IMR-90 (cell line): ENCODE measurements around the gene CTIF. TPM values are rescaled to one million over a fixed set of nuclear protein-coding genes. Genes with fewer than 3 reads are reported as not detected.

Experiments
- ATAC-seq: fragments of 200-7000 bp; cut with Tn5 transposase; 2 replicates; pipeline ENCODE4 v1.9.1; 2020; ENCODE audit warnings: low read depth, mild to moderate bottlenecking, moderate library complexity
- BruUV-seq: library from RNA; stranded (reverse); fragments of 400-500 nt; replicated peaks from 2 replicates; lab custom pipeline; 2021; lab: Mats Ljungman, UMichigan
- CTCF ChIA-PET: fragments of 300-600 bp; formaldehyde crosslinking; extraction: SDS; loops from one replicate; lab custom pipeline; 2021; ENCODE audit warnings: antibody characterized with exemption; lab: Yijun Ruan, JAX
- POLR2A ChIA-PET: fragments of 300-600 bp; sonication (Branson Sonifier 250); formaldehyde crosslinking; loops from one replicate; lab custom pipeline; 2022; ENCODE audit warnings: antibody characterized with exemption; ENCODE audit not compliant: unreplicated experiment; lab: Charles Lee
- DNase-seq: peaks from one replicate; pipeline ENCODE4 v3.0.0; 2013
- H2AFZ ChIP-seq: replicated peaks from 2 replicates; pipeline ENCODE3; 2013; ENCODE audit warnings: low read length, mild to moderate bottlenecking; ENCODE audit not compliant: poor library complexity
- H2AK5ac ChIP-seq: 2 replicates; pipeline ENCODE4 v1.6.1; 2013; ENCODE audit warnings: low read depth, low read length, inconsistent platforms
- H2AK9ac ChIP-seq: replicated peaks from 2 replicates; pipeline ENCODE3; 2013; ENCODE audit warnings: mild to moderate bottlenecking, low read depth, low read length, moderate library complexity; ENCODE audit not compliant: poor library complexity
- H2BK120ac ChIP-seq: 2 replicates; pipeline ENCODE4 v1.6.1; 2013; ENCODE audit warnings: low read depth, low read length, inconsistent platforms
- H2BK15ac ChIP-seq: 3 replicates; pipeline ENCODE4 v1.6.1; 2013; ENCODE audit warnings: low read depth, low read length, inconsistent platforms
- H2BK20ac ChIP-seq: 2 replicates; pipeline ENCODE4 v1.6.1; 2013; ENCODE audit warnings: low read depth, mild to moderate bottlenecking, inconsistent platforms, low read length, moderate library complexity
- H2BK5ac ChIP-seq: 2 replicates; pipeline ENCODE4 v1.6.1; 2013; ENCODE audit warnings: mild to moderate bottlenecking, low read depth, low read length, inconsistent platforms; ENCODE audit not compliant: poor library complexity, severe bottlenecking
- H3K14ac ChIP-seq: replicated peaks from 2 replicates; pipeline ENCODE4 v1.6.1; 2013; ENCODE audit warnings: low read depth, low read length, inconsistent platforms
- H3K18ac ChIP-seq: 2 replicates; pipeline ENCODE4 v1.6.1; 2013; ENCODE audit warnings: low read depth, low read length, control low read depth
- H3K23ac ChIP-seq: 2 replicates; pipeline ENCODE4 v1.6.1; 2013; ENCODE audit warnings: low read depth, low read length, inconsistent platforms
- H3K27ac ChIP-seq: 2 replicates; pipeline ENCODE4 v1.5.1; 2013; ENCODE audit warnings: mild to moderate bottlenecking, control low read depth, low read length; ENCODE audit not compliant: insufficient read depth
- H3K27me3 ChIP-seq: 2 replicates; pipeline ENCODE4 v1.6.1; 2013; ENCODE audit warnings: low read length; ENCODE audit not compliant: control insufficient read depth, insufficient read depth
- H3K36me3 ChIP-seq: 2 replicates; pipeline ENCODE4 v1.6.1; 2013; ENCODE audit warnings: low read length, mixed read lengths; ENCODE audit not compliant: control insufficient read depth, insufficient read depth
- H3K4ac ChIP-seq: 2 replicates; pipeline ENCODE4 v1.6.1; 2013; ENCODE audit warnings: low read depth, low read length, inconsistent platforms
- H3K4me1 ChIP-seq: 2 replicates; pipeline ENCODE4 v1.6.1; 2013; ENCODE audit warnings: low read length, mixed read lengths; ENCODE audit not compliant: control insufficient read depth, insufficient read depth
- H3K4me2 ChIP-seq: 2 replicates; pipeline ENCODE4 v1.6.1; 2013; ENCODE audit warnings: low read depth, mild to moderate bottlenecking, control low read depth, low read length, moderate library complexity
- H3K4me3 ChIP-seq: 2 replicates; pipeline ENCODE4 v1.5.1; 2013; ENCODE audit warnings: low read depth, mild to moderate bottlenecking, control low read depth, low read length, moderate library complexity; ENCODE audit not compliant: insufficient read depth
- H3K56ac ChIP-seq: 2 replicates; pipeline ENCODE4 v1.6.1; 2013; ENCODE audit warnings: low read length, inconsistent platforms; ENCODE audit not compliant: insufficient read depth; ENCODE audit errors: extremely low read depth
- H3K79me1 ChIP-seq, 2 experiments: 2 replicates each; pipeline ENCODE4 v1.6.1; 2013; ENCODE audit warnings: low read length in 2 of 2, inconsistent platforms in 1 of 2, low read depth in 1 of 2
- H3K9ac ChIP-seq: 2 replicates; pipeline ENCODE4 v1.6.1; 2013; ENCODE audit warnings: low read depth, low read length, control low read depth
- H3K9me1 ChIP-seq: 2 replicates; pipeline ENCODE4 v1.6.1; 2013; ENCODE audit warnings: low read length, inconsistent platforms; ENCODE audit not compliant: insufficient read depth
- H3K9me3 ChIP-seq: 2 replicates; pipeline ENCODE4 v1.6.1; 2013; ENCODE audit warnings: low read length; ENCODE audit not compliant: control insufficient read depth, insufficient read depth
- H4K20me1 ChIP-seq: 2 replicates; pipeline ENCODE4 v1.6.1; 2013; ENCODE audit warnings: low read length, inconsistent platforms; ENCODE audit not compliant: insufficient read depth
- H4K5ac ChIP-seq: 2 replicates; pipeline ENCODE4 v1.6.1; 2013; ENCODE audit warnings: mild to moderate bottlenecking, low read depth, low read length, control low read depth
- H4K8ac ChIP-seq, 2 experiments: 2 replicates each; pipeline ENCODE4 v1.6.1; 2013; ENCODE audit warnings: low read depth in 2 of 2, low read length in 2 of 2, control low read depth in 1 of 2, inconsistent platforms in 1 of 2
- H4K91ac ChIP-seq: 2 replicates; pipeline ENCODE4 v1.6.1; 2013; ENCODE audit warnings: low read depth, low read length, inconsistent platforms; ENCODE audit not compliant: insufficient read depth
- CEBPB ChIP-seq: IDR thresholded peaks from 2 replicates; pipeline ENCODE4 v1.6.1; 2012; ENCODE audit warnings: low read depth, low read length, improper control_type of control experiment
- CHD1 ChIP-seq: IDR thresholded peaks from 2 replicates; pipeline ENCODE4 v1.6.1; 2012; ENCODE audit warnings: low read depth, low read length, improper control_type of control experiment
- MXI1 ChIP-seq: IDR thresholded peaks from 2 replicates; pipeline ENCODE4 v1.6.1; 2012; ENCODE audit warnings: low read depth, mild to moderate bottlenecking, low read length, moderate library complexity, borderline replicate concordance
- NFE2L2 ChIP-seq: fragments of 150-350 bp; IDR thresholded peaks from 2 replicates; pipeline ENCODE4 v1.6.1; 2016; ENCODE audit warnings: low read depth, mild to moderate bottlenecking, low read length
- RAD21 ChIP-seq: IDR thresholded peaks from 2 replicates; pipeline ENCODE4 v1.6.1; 2012; ENCODE audit warnings: low read length, improper control_type of control experiment
- RFX5 ChIP-seq: IDR thresholded peaks from 2 replicates; pipeline ENCODE4 v1.8.0; 2012; ENCODE audit warnings: low read depth, mild to moderate bottlenecking, low read length, moderate library complexity
- SMC3 ChIP-seq: fragments of 150-350 bp; IDR thresholded peaks from 2 replicates; pipeline ENCODE4 v1.6.1; 2016; ENCODE audit warnings: low read depth, mild to moderate bottlenecking, antibody characterized with exemption, low read length, moderate library complexity
- USF2 ChIP-seq: fragments of 150-350 bp; IDR thresholded peaks from 2 replicates; pipeline ENCODE4 v1.6.1; 2017; ENCODE audit warnings: mild to moderate bottlenecking, antibody characterized with exemption, low read length, low read depth
- WGBS, 2 experiments: methylation state at CpG; one replicate each; pipeline versions ENCODE4 v1.1.5 to v1.1.7; 2013; ENCODE audit warnings: missing lambda C conversion rate in 2 of 2; ENCODE audit not compliant: insufficient read length in 1 of 2; ENCODE audit errors: extremely low coverage in 2 of 2; 5-methylcytosine and 5-hydroxymethylcytosine counted together
- dilution Hi-C: fragments of 300-500 bp; cut with HindIII; formaldehyde crosslinking; loops from one replicate; pipeline ENCODE4 v1.14.3; 2018; ENCODE audit warnings: low sequenced_read_pairs; ENCODE audit not compliant: unreplicated experiment
- in situ Hi-C: fragments of 300-500 bp; cut with MboI; formaldehyde crosslinking; loops from 3 replicates; pipeline ENCODE4 v1.14.3; 2019; ENCODE audit warnings: low sequenced_read_pairs, inconsistent platforms, mixed read lengths
- intact Hi-C: fragments of 100-400 bp; cut with micrococcal nuclease; formaldehyde crosslinking; loops from 2 replicates; pipeline ENCODE4 v1.10.0; 2022
- polyA plus RNA-seq, 3 experiments: library from polyadenylated mRNA; depleted of rRNA; stranded (reverse); fragments of >200 nt; gene quantifications; 2 replicates each; pipeline ENCODE4 v1.2.3, GENCODE V29; 2012; ENCODE audit warnings: low replicate concordance in 1 of 3
- total RNA-seq: library from RNA; depleted of rRNA; stranded (reverse); fragments of >200 nt; gene quantifications from 2 replicates; pipeline ENCODE4 v1.2.3, GENCODE V29; 2012
- TF ChIP-seq, protein P1 (sequence below): fragments of 150-350 bp; IDR thresholded peaks from 2 replicates; pipeline ENCODE4 v1.6.1; 2016; ENCODE audit warnings: low read depth, mild to moderate bottlenecking, low read length, moderate library complexity, borderline replicate concordance

The CTIF gene
- total and polyA plus RNA-seq, 2 of the 4 experiments (the other 2 are of a cell fraction) = 25.1 to 57.0 TPM

DNA sequence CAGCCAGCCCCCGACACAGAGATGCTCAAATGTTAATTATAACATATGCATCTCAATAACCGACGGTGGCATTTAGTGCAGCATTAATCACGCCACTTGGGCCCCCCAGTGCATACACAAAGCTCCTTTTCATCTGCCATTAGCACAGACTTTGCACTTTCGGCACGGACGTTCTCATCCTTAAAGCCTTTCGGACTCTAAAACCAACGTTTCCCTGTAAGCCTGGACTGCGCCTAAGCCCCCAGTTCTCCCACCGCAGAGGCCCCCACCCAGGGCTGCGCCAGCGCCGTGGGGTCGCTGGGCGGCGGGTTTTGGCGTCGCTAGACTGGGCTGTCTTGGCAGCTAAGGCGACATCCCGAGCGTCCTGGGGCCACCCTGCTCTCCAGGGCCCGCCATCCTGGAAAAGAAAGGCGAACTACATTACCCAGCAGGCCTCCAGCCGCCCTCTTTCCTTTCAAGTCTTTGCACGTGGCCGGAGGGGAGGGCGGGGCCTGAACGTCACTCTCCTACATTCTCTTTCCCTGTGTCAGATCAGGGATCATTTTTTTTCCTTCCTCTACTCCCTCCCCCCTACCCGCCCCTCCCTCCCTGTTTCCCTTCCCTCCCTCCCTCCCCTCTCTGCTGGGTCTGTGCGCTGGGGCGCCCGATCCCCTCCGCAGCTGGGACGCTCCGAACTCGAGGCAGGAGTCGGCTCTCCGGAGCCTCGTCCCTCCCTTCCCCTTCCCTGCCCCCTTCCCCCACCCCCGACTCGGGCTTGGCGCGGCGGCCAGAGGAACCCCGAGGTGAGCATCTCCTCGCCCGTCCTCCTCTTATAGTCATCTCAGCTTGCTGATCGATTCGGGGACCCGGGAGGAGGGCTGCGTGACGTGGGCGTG is at the start of gene CTIF (continued):
- TF ChIP-seq, protein P1, sequence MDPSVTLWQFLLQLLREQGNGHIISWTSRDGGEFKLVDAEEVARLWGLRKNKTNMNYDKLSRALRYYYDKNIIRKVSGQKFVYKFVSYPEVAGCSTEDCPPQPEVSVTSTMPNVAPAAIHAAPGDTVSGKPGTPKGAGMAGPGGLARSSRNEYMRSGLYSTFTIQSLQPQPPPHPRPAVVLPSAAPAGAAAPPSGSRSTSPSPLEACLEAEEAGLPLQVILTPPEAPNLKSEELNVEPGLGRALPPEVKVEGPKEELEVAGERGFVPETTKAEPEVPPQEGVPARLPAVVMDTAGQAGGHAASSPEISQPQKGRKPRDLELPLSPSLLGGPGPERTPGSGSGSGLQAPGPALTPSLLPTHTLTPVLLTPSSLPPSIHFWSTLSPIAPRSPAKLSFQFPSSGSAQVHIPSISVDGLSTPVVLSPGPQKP = no peak

GRCh38 chr18:48490641-48491293 is 48.1 kb upstream of the CTIF start:
- no peaks in the 10 kb centered on the region; a peak in 1 of 4 replicates for H3K79me1 ChIP-seq
- H2AFZ ChIP-seq = no peak overlapping the region
- 0 out of 3 replicates have a peak overlapping the region, but pooled peaks have one; percentile 2 for H2BK15ac ChIP-seq
- no peak for ATAC-seq
- no peaks in the 10 kb centered on the region for H4K20me1 ChIP-seq
- intact Hi-C loops = no loop called here
- H3K18ac ChIP-seq = no peak overlapping the region
- H3K9me3 ChIP-seq = peaks cover 4% of the 10 kb centered on the region; the same call in 1 of the 2 replicates
- no TSS peak for BruUV-seq
- no peak overlapping the region for H2AK9ac ChIP-seq
- no peak overlapping the region for H3K9ac ChIP-seq
- WGBS, 2 experiments = no CpG with 5 or more reads among the region's 2 CpGs
- H3K4me1 ChIP-seq = peaks cover 18% of the 10 kb centered on the region
- H2AK5ac ChIP-seq = no peak overlapping the region
- POLR2A ChIA-PET = no interaction called here
- H4K5ac ChIP-seq = no peak overlapping the region
- peak overlapping the region; percentile 37 for H2BK120ac ChIP-seq
- no peak overlapping the region for H3K4ac ChIP-seq
- no peak for DNase-seq
- no peak overlapping the region for H3K4me2 ChIP-seq
- no peak overlapping the region for H4K8ac ChIP-seq
- peaks cover 12% of the 10 kb centered on the region for H3K9me1 ChIP-seq
- CTCF ChIA-PET = interaction anchor here (1.1 kb wide), 1 partner anchor 10 kb away, joined by 4 read pairs; no protein-coding TSS in a partner anchor
- no peak overlapping the region for H3K56ac ChIP-seq
- H3K23ac ChIP-seq = no peak overlapping the region
- no peaks in the 10 kb centered on the region for H3K27me3 ChIP-seq
- no peak for TF ChIP-seq RAD21
- TF ChIP-seq CHD1 = no peak
- no peak for TF ChIP-seq NFE2L2
- TF ChIP-seq RFX5 = no peak
- TF ChIP-seq USF2 = no peak
- no peak for TF ChIP-seq SMC3
- TF ChIP-seq CEBPB = no peak
- no peak for TF ChIP-seq MXI1
- no peak overlapping the region for H3K27ac ChIP-seq
- H4K91ac ChIP-seq = 0 out of 2 replicates have a peak overlapping the region, but pooled peaks have one; percentile 8
- no peak overlapping the region for H3K4me3 ChIP-seq
- H3K14ac ChIP-seq = no peak overlapping the region
- no peak overlapping the region for H2BK5ac ChIP-seq
- no peaks in the 10 kb centered on the region for H3K36me3 ChIP-seq
- dilution Hi-C loops = no loop called here
- 0 out of 2 replicates have a peak overlapping the region, but pooled peaks have one; percentile 18 for H2BK20ac ChIP-seq
- in situ Hi-C loops = loop anchor here (25.0 kb wide), 1 partner anchor 747 kb away; no protein-coding TSS in a partner anchor
